ENCODE results near the gene SNX27. TPM values are rescaled to one million over a fixed set of nuclear protein-coding genes. Genes with fewer than 3 reads are reported as not detected.
A peak's percentile ranks its signal among the peaks of the same experiment; 100 is the strongest.

Gene SNX27
- total and polyA plus RNA-seq, 2 experiments from 2014 or later = 40.6 to 59.7 TPM

DNA sequence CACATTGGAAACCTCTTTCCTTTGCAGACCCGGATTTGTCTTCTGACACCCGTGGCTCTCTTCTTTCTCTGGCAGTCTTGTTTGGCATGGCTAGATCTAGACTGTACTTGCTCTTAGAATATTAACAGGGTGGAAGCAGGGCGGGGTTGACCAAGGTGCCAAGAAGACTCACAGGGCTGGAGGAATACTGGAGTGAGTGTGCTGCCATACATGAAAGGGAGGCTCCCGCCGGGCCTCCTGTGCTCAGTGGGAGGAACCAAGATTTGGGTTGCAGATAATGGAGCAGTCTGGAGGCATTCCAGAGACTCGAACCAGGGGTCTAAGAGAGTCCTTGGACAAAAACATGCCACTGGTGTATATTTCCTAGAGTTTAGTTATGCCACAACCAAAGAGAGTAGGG is 27.6 kb upstream of the SNX27 start:
- Mint-ChIP-seq H3K27ac (peak overlapping the region; percentile 36), H3K4me3 (no peak overlapping the region), H3K36me3 (ENCODE audit: low read depth) (peaks cover 3% of the 10 kb centered on the region; the same call in 1 of the 3 replicates), H3K9me3 (no peaks in the 10 kb centered on the region; the same call in 2 of the 3 replicates), H3K4me1 (peaks cover 6% of the 10 kb centered on the region), H3K27me3 (ENCODE audit: insufficient read depth, low read depth, poor library complexity) (peaks cover 2% of the 10 kb centered on the region)
- H4K20me1 ChIP-seq (replicated peaks; ENCODE audit: insufficient read depth) = no peaks in the 10 kb centered on the region
- no peaks in the 10 kb centered on the region for H3K27me3 ChIP-seq (ENCODE audit: insufficient read depth)
- no peaks in the 10 kb centered on the region for H3K9me2 ChIP-seq (ENCODE audit: insufficient read depth)
- no peaks in the 10 kb centered on the region for H3K36me3 ChIP-seq (ENCODE audit: insufficient read depth)
- 0 out of 2 replicates have a peak, but pooled peaks cover 5% of the 10 kb centered on the region for H3K4me1 ChIP-seq (ENCODE audit: insufficient read depth)
- DNase-seq (ENCODE audit: low spot score) (no peak), ATAC-seq (no peak; the same call in 2 of the 3 replicates)
- no peak overlapping the region for H2AFZ ChIP-seq
- H3K4me3 ChIP-seq = no peak overlapping the region
- no peak overlapping the region for H3K4me2 ChIP-seq
- 0 out of 2 replicates have a peak overlapping the region, but pooled peaks have one; percentile 32 for H3K27ac ChIP-seq (ENCODE audit: low read depth)
- no peaks in the 10 kb centered on the region for H3F3A ChIP-seq (replicated peaks; ENCODE audit: low read depth)
- no peak for TF ChIP-seq ZNF331 (CRISPR knock-in tag; IDR thresholded peaks at IDR 0.05; ENCODE audit: low read depth)
- TF ChIP-seq STAT1 (IDR thresholded peaks at IDR 0.05; ENCODE audit: unreplicated experiment) = no peak
- no peak for TF ChIP-seq EZH2phosphoT487 (IDR thresholded peaks at IDR 0.05; ENCODE audit: unreplicated experiment)
- no peak for TF ChIP-seq JUNB (IDR thresholded peaks at IDR 0.05; ENCODE audit: unreplicated experiment)
- TF ChIP-seq NANOG (IDR thresholded peaks at IDR 0.05; ENCODE audit: borderline replicate concordance) = no peak
- TF ChIP-seq POLR2AphosphoS5 (IDR thresholded peaks at IDR 0.05; ENCODE audit: low read depth) = no peak
- TF ChIP-seq, protein P1, sequence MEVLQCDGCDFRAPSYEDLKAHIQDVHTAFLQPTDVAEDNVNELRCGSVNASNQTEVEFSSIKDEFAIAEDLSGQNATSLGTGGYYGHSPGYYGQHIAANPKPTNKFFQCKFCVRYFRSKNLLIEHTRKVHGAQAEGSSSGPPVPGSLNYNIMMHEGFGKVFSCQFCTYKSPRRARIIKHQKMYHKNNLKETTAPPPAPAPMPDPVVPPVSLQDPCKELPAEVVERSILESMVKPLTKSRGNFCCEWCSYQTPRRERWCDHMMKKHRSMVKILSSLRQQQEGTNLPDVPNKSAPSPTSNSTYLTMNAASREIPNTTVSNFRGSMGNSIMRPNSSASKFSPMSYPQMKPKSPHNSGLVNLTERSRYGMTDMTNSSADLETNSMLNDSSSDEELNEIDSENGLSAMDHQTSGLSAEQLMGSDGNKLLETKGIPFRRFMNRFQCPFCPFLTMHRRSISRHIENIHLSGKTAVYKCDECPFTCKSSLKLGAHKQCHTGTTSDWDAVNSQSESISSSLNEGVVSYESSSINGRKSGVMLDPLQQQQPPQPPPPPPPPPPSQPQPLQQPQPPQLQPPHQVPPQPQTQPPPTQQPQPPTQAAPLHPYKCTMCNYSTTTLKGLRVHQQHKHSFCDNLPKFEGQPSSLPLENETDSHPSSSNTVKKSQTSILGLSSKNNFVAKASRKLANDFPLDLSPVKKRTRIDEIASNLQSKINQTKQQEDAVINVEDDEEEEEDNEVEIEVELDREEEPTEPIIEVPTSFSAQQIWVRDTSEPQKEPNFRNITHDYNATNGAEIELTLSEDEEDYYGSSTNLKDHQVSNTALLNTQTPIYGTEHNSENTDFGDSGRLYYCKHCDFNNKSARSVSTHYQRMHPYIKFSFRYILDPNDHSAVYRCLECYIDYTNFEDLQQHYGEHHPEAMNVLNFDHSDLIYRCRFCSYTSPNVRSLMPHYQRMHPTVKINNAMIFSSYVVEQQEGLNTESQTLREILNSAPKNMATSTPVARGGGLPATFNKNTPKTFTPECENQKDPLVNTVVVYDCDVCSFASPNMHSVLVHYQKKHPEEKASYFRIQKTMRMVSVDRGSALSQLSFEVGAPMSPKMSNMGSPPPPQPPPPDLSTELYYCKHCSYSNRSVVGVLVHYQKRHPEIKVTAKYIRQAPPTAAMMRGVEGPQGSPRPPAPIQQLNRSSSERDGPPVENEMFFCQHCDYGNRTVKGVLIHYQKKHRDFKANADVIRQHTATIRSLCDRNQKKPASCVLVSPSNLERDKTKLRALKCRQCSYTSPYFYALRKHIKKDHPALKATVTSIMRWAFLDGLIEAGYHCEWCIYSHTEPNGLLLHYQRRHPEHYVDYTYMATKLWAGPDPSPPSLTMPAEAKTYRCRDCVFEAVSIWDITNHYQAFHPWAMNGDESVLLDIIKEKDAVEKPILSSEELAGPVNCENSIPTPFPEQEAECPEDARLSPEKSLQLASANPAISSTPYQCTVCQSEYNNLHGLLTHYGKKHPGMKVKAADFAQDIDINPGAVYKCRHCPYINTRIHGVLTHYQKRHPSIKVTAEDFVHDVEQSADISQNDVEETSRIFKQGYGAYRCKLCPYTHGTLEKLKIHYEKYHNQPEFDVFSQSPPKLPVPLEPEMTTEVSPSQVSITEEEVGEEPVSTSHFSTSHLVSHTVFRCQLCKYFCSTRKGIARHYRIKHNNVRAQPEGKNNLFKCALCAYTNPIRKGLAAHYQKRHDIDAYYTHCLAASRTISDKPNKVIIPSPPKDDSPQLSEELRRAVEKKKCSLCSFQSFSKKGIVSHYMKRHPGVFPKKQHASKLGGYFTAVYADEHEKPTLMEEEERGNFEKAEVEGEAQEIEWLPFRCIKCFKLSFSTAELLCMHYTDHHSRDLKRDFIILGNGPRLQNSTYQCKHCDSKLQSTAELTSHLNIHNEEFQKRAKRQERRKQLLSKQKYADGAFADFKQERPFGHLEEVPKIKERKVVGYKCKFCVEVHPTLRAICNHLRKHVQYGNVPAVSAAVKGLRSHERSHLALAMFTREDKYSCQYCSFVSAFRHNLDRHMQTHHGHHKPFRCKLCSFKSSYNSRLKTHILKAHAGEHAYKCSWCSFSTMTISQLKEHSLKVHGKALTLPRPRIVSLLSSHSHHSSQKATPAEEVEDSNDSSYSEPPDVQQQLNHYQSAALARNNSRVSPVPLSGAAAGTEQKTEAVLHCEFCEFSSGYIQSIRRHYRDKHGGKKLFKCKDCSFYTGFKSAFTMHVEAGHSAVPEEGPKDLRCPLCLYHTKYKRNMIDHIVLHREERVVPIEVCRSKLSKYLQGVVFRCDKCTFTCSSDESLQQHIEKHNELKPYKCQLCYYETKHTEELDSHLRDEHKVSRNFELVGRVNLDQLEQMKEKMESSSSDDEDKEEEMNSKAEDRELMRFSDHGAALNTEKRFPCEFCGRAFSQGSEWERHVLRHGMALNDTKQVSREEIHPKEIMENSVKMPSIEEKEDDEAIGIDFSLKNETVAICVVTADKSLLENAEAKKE (CRISPR knock-in tag; IDR thresholded peaks at IDR 0.05) = no peak
- TF ChIP-seq EZH2 (IDR thresholded peaks at IDR 0.05; ENCODE audit: low read depth, unreplicated experiment) = no peak
- no peak for TF ChIP-seq CREB1 (CRISPR knock-in tag; IDR thresholded peaks at IDR 0.05; ENCODE audit: low read depth)
- TF ChIP-seq, protein P2, sequence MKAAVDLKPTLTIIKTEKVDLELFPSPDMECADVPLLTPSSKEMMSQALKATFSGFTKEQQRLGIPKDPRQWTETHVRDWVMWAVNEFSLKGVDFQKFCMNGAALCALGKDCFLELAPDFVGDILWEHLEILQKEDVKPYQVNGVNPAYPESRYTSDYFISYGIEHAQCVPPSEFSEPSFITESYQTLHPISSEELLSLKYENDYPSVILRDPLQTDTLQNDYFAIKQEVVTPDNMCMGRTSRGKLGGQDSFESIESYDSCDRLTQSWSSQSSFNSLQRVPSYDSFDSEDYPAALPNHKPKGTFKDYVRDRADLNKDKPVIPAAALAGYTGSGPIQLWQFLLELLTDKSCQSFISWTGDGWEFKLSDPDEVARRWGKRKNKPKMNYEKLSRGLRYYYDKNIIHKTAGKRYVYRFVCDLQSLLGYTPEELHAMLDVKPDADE (IDR thresholded peaks at IDR 0.05) = no peak
- no peak for TF ChIP-seq ZNF114 (CRISPR knock-in tag; IDR thresholded peaks at IDR 0.05)
- TF ChIP-seq, protein P3, sequence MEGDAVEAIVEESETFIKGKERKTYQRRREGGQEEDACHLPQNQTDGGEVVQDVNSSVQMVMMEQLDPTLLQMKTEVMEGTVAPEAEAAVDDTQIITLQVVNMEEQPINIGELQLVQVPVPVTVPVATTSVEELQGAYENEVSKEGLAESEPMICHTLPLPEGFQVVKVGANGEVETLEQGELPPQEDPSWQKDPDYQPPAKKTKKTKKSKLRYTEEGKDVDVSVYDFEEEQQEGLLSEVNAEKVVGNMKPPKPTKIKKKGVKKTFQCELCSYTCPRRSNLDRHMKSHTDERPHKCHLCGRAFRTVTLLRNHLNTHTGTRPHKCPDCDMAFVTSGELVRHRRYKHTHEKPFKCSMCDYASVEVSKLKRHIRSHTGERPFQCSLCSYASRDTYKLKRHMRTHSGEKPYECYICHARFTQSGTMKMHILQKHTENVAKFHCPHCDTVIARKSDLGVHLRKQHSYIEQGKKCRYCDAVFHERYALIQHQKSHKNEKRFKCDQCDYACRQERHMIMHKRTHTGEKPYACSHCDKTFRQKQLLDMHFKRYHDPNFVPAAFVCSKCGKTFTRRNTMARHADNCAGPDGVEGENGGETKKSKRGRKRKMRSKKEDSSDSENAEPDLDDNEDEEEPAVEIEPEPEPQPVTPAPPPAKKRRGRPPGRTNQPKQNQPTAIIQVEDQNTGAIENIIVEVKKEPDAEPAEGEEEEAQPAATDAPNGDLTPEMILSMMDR (conservative IDR thresholded peaks at IDR 0.05; ENCODE audit: low read depth in 2 of 2) = no peak
- TF ChIP-seq, protein P4, sequence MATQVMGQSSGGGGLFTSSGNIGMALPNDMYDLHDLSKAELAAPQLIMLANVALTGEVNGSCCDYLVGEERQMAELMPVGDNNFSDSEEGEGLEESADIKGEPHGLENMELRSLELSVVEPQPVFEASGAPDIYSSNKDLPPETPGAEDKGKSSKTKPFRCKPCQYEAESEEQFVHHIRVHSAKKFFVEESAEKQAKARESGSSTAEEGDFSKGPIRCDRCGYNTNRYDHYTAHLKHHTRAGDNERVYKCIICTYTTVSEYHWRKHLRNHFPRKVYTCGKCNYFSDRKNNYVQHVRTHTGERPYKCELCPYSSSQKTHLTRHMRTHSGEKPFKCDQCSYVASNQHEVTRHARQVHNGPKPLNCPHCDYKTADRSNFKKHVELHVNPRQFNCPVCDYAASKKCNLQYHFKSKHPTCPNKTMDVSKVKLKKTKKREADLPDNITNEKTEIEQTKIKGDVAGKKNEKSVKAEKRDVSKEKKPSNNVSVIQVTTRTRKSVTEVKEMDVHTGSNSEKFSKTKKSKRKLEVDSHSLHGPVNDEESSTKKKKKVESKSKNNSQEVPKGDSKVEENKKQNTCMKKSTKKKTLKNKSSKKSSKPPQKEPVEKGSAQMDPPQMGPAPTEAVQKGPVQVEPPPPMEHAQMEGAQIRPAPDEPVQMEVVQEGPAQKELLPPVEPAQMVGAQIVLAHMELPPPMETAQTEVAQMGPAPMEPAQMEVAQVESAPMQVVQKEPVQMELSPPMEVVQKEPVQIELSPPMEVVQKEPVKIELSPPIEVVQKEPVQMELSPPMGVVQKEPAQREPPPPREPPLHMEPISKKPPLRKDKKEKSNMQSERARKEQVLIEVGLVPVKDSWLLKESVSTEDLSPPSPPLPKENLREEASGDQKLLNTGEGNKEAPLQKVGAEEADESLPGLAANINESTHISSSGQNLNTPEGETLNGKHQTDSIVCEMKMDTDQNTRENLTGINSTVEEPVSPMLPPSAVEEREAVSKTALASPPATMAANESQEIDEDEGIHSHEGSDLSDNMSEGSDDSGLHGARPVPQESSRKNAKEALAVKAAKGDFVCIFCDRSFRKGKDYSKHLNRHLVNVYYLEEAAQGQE (IDR thresholded peaks at IDR 0.05; ENCODE audit: unreplicated experiment) = no peak
- H3K79me2 ChIP-seq (replicated peaks; ENCODE audit: insufficient read depth) = no peaks in the 10 kb centered on the region
